HEK293T (cell line): ENCODE data around the gene NAIF1.

Experiments
- CTCF ChIA-PET: fragments of 350-600 bp; formaldehyde crosslinking; extraction: SDS; loops from one replicate; lab custom pipeline; 2021; ENCODE audit warnings: antibody characterized with exemption, inconsistent platforms; lab: Yijun Ruan, JAX
- POLR2A ChIA-PET: fragments of 350-600 bp; formaldehyde crosslinking; extraction: SDS; loops from one replicate; lab custom pipeline; 2020; ENCODE audit warnings: antibody characterized with exemption, inconsistent platforms; lab: Yijun Ruan, JAX
- DNase-seq: peaks from one replicate; pipeline ENCODE4 v3.0.0; 2012; ENCODE audit warnings: mixed read lengths; ENCODE audit errors: extremely low spot score
- ARNT ChIP-seq: fragments of 450-650 bp; IDR thresholded peaks from 2 replicates; pipeline ENCODE4 v1.6.1; 2017; ENCODE audit warnings: mild to moderate bottlenecking
- BHLHE40 ChIP-seq: fragments of 450-650 bp; IDR thresholded peaks from 2 replicates; pipeline ENCODE4 v1.6.1; 2016; ENCODE audit warnings: mild to moderate bottlenecking, moderate library complexity, borderline replicate concordance
- CTBP1 ChIP-seq: fragments of 450-650 bp; IDR thresholded peaks from 2 replicates; pipeline ENCODE4 v1.6.1; 2016; ENCODE audit warnings: borderline replicate concordance
- ELF4 ChIP-seq: fragments of 450-650 bp; IDR thresholded peaks from 2 replicates; pipeline ENCODE4 v1.6.1; 2017; ENCODE audit warnings: antibody characterized with exemption
- FOXA1 ChIP-seq: fragments of 450-650 bp; IDR thresholded peaks from 2 replicates; pipeline ENCODE4 v1.6.1; 2016; ENCODE audit warnings: mild to moderate bottlenecking
- FOXK2 ChIP-seq: fragments of 450-650 bp; IDR thresholded peaks from 2 replicates; pipeline ENCODE4 v1.6.1; 2016; ENCODE audit warnings: mild to moderate bottlenecking
- FOXM1 ChIP-seq: fragments of 450-650 bp; IDR thresholded peaks from 2 replicates; pipeline ENCODE4 v1.6.1; 2017; ENCODE audit warnings: mild to moderate bottlenecking, borderline replicate concordance
- HDGF ChIP-seq: fragments of 450-650 bp; IDR thresholded peaks from 2 replicates; pipeline ENCODE4 v1.6.1; 2017; ENCODE audit warnings: antibody characterized with exemption, borderline replicate concordance
- L3MBTL2 ChIP-seq: fragments of 450-650 bp; conservative IDR thresholded peaks from 2 replicates; pipeline ENCODE4 v1.6.1; 2016; ENCODE audit warnings: mild to moderate bottlenecking
- LEF1 ChIP-seq: fragments of 450-650 bp; IDR thresholded peaks from 2 replicates; pipeline ENCODE4 v1.6.1; 2017; ENCODE audit warnings: mild to moderate bottlenecking, borderline replicate concordance
- NFRKB ChIP-seq: fragments of 450-650 bp; IDR thresholded peaks from 2 replicates; pipeline ENCODE4 v1.6.1; 2016; ENCODE audit warnings: mild to moderate bottlenecking, moderate library complexity
- SP1 ChIP-seq: fragments of 450-650 bp; IDR thresholded peaks from 2 replicates; pipeline ENCODE4 v1.6.1; 2017
- SUZ12 ChIP-seq: fragments of 450-650 bp; IDR thresholded peaks from 2 replicates; pipeline ENCODE4 v1.6.1; 2016; ENCODE audit warnings: mild to moderate bottlenecking
- TARDBP ChIP-seq: fragments of 450-650 bp; IDR thresholded peaks from 2 replicates; pipeline ENCODE4 v1.6.1; 2016
- ZNF384 ChIP-seq: fragments of 450-650 bp; IDR thresholded peaks from 2 replicates; pipeline ENCODE4 v1.6.1; 2016
- TF ChIP-seq, protein P1 (sequence below): fragments of 450-650 bp; IDR thresholded peaks from 2 replicates; pipeline ENCODE4 v1.6.1; 2016

Gene NAIF1

DNA sequence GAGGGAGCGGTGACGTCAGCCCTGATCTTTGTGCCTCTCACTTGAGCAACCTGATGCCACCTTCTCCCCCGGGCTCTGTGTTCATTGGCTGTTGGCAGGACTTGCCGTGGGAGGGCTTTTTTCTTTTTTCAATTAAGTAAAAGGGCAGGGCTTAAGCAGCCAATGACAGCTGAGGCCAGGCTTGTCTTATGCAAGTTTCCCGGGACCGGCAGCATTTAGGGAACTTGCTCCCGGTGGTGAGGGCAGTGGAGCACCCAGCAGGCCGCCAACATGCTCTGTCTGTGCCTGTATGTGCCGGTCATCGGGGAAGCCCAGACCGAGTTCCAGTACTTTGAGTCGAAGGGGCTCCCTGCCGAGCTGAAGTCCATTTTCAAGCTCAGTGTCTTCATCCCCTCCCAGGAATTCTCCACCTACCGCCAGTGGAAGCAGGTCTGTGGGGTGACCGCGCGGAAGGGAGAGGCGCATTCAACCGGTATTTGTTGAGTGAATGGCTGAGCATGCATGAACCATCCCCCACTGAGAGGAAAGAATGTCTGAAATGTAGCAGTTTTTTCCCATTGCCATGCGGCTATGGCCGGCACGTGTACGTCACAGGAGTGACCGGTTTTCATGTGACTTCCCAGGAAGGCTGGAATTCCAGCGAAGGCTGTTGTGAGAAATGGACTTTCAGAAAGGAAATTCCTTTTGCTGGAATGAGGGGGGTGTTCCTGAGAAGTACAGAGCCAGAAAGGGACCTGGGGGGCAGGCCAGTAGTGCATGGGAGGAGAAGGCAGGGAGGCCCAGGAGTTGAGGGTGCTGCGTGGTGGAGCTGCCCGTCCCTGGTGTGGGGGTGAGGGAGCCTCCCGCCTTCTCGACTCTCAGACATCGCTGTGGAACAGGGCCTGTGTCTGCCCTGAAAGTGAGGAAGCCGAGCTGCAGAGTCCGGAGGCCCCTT is 31.4 kb upstream of the NAIF1 start:
- peak; percentile 63; the same call in 1 of the 2 replicates for TF ChIP-seq L3MBTL2
- no peak for TF ChIP-seq ZNF384
- TF ChIP-seq, protein P1, sequence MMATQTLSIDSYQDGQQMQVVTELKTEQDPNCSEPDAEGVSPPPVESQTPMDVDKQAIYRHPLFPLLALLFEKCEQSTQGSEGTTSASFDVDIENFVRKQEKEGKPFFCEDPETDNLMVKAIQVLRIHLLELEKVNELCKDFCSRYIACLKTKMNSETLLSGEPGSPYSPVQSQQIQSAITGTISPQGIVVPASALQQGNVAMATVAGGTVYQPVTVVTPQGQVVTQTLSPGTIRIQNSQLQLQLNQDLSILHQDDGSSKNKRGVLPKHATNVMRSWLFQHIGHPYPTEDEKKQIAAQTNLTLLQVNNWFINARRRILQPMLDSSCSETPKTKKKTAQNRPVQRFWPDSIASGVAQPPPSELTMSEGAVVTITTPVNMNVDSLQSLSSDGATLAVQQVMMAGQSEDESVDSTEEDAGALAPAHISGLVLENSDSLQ: peak; percentile 45; the same call in 1 of the 2 replicates
- POLR2A ChIA-PET: interaction anchor here (1.0 to 1.1 kb wide), 3 partner anchors 16 to 32 kb away, joined by 3 to 4 read pairs (median 4); partner anchors contain the start of gene NAIF1
- peak; percentile 88 for DNase-seq
- CTCF ChIA-PET: interaction anchor here (3.4 kb wide), 1 partner anchor 19 kb away, joined by 12 read pairs; no protein-coding TSS in a partner anchor

DNA sequence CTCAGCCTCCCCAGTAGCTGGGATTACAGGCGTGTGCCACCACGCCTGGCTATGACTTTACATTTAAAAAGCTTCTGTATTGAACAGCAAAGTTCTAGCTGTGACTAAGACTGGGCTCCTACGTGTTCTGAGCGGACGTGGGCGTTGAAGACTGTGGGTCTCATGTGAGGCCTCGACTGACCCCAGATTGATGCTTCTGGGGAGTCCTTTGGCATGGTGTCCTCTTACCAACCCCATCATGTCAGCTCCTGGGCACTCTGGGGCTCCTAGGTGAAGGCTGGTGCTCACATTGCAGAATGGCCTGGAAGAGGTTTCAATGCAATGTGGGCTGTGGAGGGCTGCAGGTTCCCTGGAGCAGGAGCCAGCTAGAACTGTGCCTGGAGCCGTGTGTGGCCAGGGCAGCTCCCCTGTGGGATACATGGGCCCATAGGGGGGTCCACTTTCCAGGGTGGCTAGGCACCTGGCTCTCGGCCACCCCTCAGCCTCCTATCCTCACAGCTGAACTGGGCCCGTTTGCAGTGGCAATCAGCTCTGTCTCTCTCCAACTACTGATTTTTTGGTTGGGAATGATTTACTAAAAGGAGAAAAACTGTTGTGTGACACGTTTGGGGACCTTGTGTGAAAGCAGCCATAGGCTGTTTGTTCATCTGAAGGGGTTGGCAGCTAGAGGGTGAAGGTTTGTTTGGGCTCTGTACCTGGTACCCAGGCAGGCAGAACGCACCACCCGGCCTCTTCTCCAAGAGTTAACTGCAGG is 30.6 kb upstream of the NAIF1 start:
- POLR2A ChIA-PET: interaction anchor here (0.7 to 1.1 kb wide), 3 partner anchors 15 to 30 kb away, joined by 3 to 4 read pairs (median 4); partner anchors contain the start of gene SLC25A25
- CTCF ChIA-PET: interaction anchor here (0.5 to 3.4 kb wide), 3 partner anchors 20 to 27 kb away, joined by 3 to 12 read pairs (median 6); no protein-coding TSS in a partner anchor
- no peak for TF ChIP-seq ARNT
- no peak for TF ChIP-seq ELF4
- no peak for TF ChIP-seq CTBP1
- TF ChIP-seq FOXM1: no peak
- TF ChIP-seq, protein P1: no peak
- TF ChIP-seq SP1: no peak
- no peak for TF ChIP-seq LEF1
- TF ChIP-seq SUZ12: no peak
- TF ChIP-seq L3MBTL2: no peak
- TF ChIP-seq HDGF: no peak
- DNase-seq: no peak

DNA sequence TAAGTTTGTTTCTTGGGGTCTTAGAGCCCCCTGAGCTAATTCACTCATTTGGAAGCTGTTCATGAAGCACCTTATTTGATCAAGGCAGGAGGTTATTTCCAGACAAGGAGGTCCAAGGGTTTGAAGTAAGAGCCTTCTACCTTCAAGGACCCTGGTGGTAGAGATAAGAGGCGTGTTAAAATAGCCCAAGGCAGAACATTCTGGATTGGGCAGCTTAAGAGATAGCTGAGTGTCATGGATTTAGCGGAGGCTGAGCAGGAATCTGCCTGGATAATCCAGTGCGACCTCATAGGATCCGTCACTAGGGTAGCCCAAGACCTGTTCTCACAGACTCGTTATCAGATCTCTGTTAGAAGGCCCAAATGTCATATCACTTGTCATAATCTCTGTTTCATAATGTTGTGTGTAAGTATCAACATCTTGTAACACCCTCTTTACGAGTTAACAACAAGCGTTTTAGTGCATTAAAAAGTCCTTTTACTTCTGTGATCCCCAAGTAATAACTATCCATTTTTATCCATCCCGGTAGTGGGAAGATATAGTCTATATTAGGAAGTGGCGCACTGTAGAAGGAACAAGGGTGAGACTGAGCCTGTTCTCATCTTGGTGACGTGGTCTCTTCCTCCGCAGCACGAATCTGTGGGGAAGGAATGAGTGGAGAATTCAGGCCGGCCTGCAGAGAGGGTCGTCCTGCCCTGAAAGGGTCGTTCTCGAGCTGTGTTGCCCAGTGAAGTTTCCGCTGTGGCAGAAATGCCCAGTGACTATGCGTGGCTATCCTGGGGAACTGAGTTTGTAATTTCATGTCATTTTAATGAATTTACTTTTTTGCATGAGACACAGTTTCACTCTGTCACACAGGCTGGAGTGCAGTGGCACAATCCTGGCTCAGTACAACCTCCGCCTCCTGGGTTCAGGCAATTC is 29.8 kb upstream of the NAIF1 start:
- DNase-seq: no peak
- ChIA-PET CTCF (interaction anchor here (0.5 to 3.4 kb wide), 3 partner anchors 21 to 28 kb away, joined by 3 to 12 read pairs (median 6); no protein-coding TSS in a partner anchor), POLR2A (interaction anchor here (0.7 kb wide), 1 partner anchor 29 kb away, joined by 3 read pairs; the partner anchor contains the start of gene SLC25A25)
- TF ChIP-seq SP1: no peak
- TF ChIP-seq LEF1: no peak
- TF ChIP-seq ZNF384: no peak
- TF ChIP-seq CTBP1: no peak
- no peak for TF ChIP-seq HDGF
- TF ChIP-seq SUZ12: no peak
- no peak for TF ChIP-seq FOXA1
- TF ChIP-seq, protein P1: no peak
- TF ChIP-seq ELF4: no peak
- no peak for TF ChIP-seq L3MBTL2
- TF ChIP-seq FOXK2: no peak
- no peak for TF ChIP-seq TARDBP
- no peak for TF ChIP-seq FOXM1
- no peak for TF ChIP-seq NFRKB
- TF ChIP-seq ARNT: no peak
- no peak for TF ChIP-seq BHLHE40

DNA sequence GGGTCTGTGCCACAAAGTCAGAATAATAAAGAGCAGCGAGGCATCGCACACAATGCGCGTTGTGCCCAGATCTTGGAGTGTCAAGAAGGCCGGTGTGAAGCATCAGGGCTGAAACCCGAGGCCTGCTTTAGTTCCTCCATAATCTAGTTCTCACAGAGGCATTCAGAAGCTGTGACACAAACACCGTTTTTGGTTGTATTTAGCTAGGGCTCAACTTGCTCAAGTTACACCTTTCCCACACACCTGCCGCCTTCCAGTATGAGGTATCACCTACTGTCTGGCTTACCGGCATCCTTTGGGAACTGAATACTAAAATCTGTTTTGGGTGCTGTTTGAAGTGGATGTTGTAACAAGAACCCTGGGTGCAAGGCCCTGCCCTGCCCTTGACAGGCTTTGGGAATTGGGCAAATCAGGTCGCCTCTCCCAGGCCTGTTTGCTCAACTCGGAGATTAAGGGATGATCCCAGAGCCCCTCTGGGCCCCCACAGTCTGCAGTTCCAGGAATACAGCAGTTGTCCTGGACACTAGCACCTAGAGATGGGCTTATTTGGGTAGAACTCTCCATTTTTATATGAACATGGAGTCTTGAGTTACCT is 27.9 kb upstream of the NAIF1 start:
- TF ChIP-seq LEF1: no peak
- ChIA-PET CTCF (no interaction called here), POLR2A (no interaction called here)
- DNase-seq: no peak
